Liver (tissue), 9 donors: ENCODE data around the gene CADM2. TPM values are rescaled to one million over a fixed set of nuclear protein-coding genes. Genes with fewer than 3 reads are reported as not detected.

Source experiments
- DNase-seq: peaks from one replicate; pipeline ENCODE4 v3.0.0-alpha.2; 2017; ENCODE audit warnings: low spot score
- H3K27ac ChIP-seq, 2 donors: one replicate each; pipeline ENCODE4 v1.7.0; 2013; ENCODE audit warnings: inconsistent platforms in 2 of 2, low read length in 2 of 2, control low read depth in 1 of 2, low read depth in 1 of 2, mild to moderate bottlenecking in 1 of 2
- H3K27me3 ChIP-seq, 4 donors: one replicate each; pipeline versions ENCODE4 v1.6.1 to v1.7.0; 2013; ENCODE audit warnings: low read length in 3 of 4, inconsistent platforms in 1 of 4, mild to moderate bottlenecking in 1 of 4, moderate library complexity in 1 of 4; ENCODE audit not compliant: control insufficient read depth in 4 of 4, insufficient read depth in 4 of 4
- H3K36me3 ChIP-seq, 4 donors: one replicate each; pipeline versions ENCODE4 v1.6.1 to v1.7.0; 2013; ENCODE audit warnings: low read length in 3 of 4, mild to moderate bottlenecking in 3 of 4, low read depth in 1 of 4, moderate library complexity in 1 of 4; ENCODE audit not compliant: control insufficient read depth in 4 of 4, insufficient read depth in 3 of 4
- H3K4me1 ChIP-seq, 4 donors: one replicate each; pipeline versions ENCODE4 v1.6.1 to v1.7.0; 2013; ENCODE audit warnings: low read length in 3 of 4, mild to moderate bottlenecking in 3 of 4, moderate library complexity in 1 of 4; ENCODE audit not compliant: control insufficient read depth in 4 of 4, insufficient read depth in 4 of 4
- H3K4me3 ChIP-seq, 3 donors: one replicate each; pipeline versions ENCODE4 v1.6.1 to v1.7.0; 2013; ENCODE audit warnings: low read length in 3 of 3, control low read depth in 1 of 3, low read depth in 1 of 3, mild to moderate bottlenecking in 1 of 3
- H3K9ac ChIP-seq, 2 donors: one replicate each; pipeline ENCODE4 v1.7.0; 2013; ENCODE audit warnings: low read length in 2 of 2, mild to moderate bottlenecking in 2 of 2, moderate library complexity in 2 of 2, control low read depth in 1 of 2, low read depth in 1 of 2
- H3K9me3 ChIP-seq, 4 donors: one replicate each; pipeline versions ENCODE4 v1.6.1 to v1.7.0; 2013; ENCODE audit warnings: low read length in 3 of 4; ENCODE audit not compliant: control insufficient read depth in 4 of 4
- ATF3 ChIP-seq: IDR thresholded peaks from 2 replicates; pipeline ENCODE4 v1.6.1; 2016; ENCODE audit warnings: antibody characterized with exemption
- CTCF ChIP-seq: fragments of 150-350 bp; IDR thresholded peaks from 2 replicates; pipeline ENCODE4 v1.5.1; 2017; ENCODE audit warnings: improper control_type of control experiment, low read depth, low read length; ENCODE audit not compliant: missing input control
- EGR1 ChIP-seq, 2 donors: IDR thresholded peaks; 2 replicates each; pipeline ENCODE4 v1.6.1; 2016 to 2018; ENCODE audit warnings: antibody characterized with exemption in 2 of 2, low read depth in 2 of 2
- FOXA1 ChIP-seq: IDR thresholded peaks from 2 replicates; pipeline ENCODE4 v1.6.1; 2016; ENCODE audit warnings: antibody characterized with exemption
- FOXA2 ChIP-seq: IDR thresholded peaks from 2 replicates; pipeline ENCODE4 v1.6.1; 2016; ENCODE audit warnings: antibody characterized with exemption
- GABPA ChIP-seq, 2 donors: IDR thresholded peaks in 1 of 2; conservative IDR thresholded peaks in 1 of 2; 2 replicates each; pipeline ENCODE4 v1.6.1; 2016; ENCODE audit warnings: antibody characterized with exemption in 2 of 2, mild to moderate bottlenecking in 1 of 2, moderate library complexity in 1 of 2
- HNF4A ChIP-seq, 2 donors: conservative IDR thresholded peaks; 2 replicates each; pipeline ENCODE4 v1.6.1; 2016; ENCODE audit warnings: antibody characterized with exemption in 2 of 2, mild to moderate bottlenecking in 2 of 2
- HNF4G ChIP-seq: IDR thresholded peaks from 2 replicates; pipeline ENCODE4 v1.6.1; 2016; ENCODE audit warnings: antibody characterized with exemption
- JUND ChIP-seq, 2 donors: IDR thresholded peaks; 2 replicates each; pipeline ENCODE4 v1.6.1; 2016; ENCODE audit warnings: antibody characterized with exemption in 2 of 2
- MAX ChIP-seq: IDR thresholded peaks from 2 replicates; pipeline ENCODE4 v1.6.1; 2016; ENCODE audit warnings: antibody characterized with exemption
- NR2F2 ChIP-seq: IDR thresholded peaks from 2 replicates; pipeline ENCODE4 v1.6.1; 2016; ENCODE audit warnings: antibody characterized with exemption
- RAD21 ChIP-seq, 2 donors: IDR thresholded peaks; 2 replicates each; pipeline ENCODE4 v1.6.1; 2016; ENCODE audit warnings: antibody characterized with exemption in 2 of 2, mild to moderate bottlenecking in 2 of 2
- REST ChIP-seq: IDR thresholded peaks from 2 replicates; pipeline ENCODE4 v1.6.1; 2016; ENCODE audit warnings: antibody characterized with exemption, mild to moderate bottlenecking
- RXRA ChIP-seq, 2 donors: IDR thresholded peaks; 2 replicates each; pipeline ENCODE4 v1.6.1; 2017 to 2018; ENCODE audit warnings: antibody characterized with exemption in 2 of 2, mild to moderate bottlenecking in 1 of 2
- TAF1 ChIP-seq: conservative IDR thresholded peaks from 2 replicates; pipeline ENCODE4 v1.6.1; 2016; ENCODE audit warnings: antibody characterized with exemption, mild to moderate bottlenecking
- ZBTB33 ChIP-seq: IDR thresholded peaks from 2 replicates; pipeline ENCODE4 v1.6.1; 2016; ENCODE audit warnings: antibody characterized with exemption
- WGBS: extraction: QIAGEN DNeasy Blood & Tissue Kit; methylation state at CpG from one replicate; pipeline ENCODE4 v1.1.7; 2013; 5-methylcytosine and 5-hydroxymethylcytosine counted together
- polyA plus RNA-seq, 2 donors: library from polyadenylated mRNA; stranded (reverse) in 1 of 2; unstranded in 1 of 2; fragments of 200-250 nt in 1 of 2; fragments of >200 nt in 1 of 2; fragmentation: Nextera tagmentation in 1 of 2; extraction: Ambion mirVana in 1 of 2; gene quantifications; one replicate each; pipeline versions ENCODE4 v1.2.1 to v1.2.3, GENCODE V29; 2013 to 2015
- total RNA-seq, 2 donors: library from RNA; depleted of rRNA; stranded (reverse); fragments of >200 nt; gene quantifications; one replicate each; pipeline ENCODE4 v1.2.3, GENCODE V29; 2014
- donor health status: healthy.
- donor health status: healthy.
- donor health status: healthy.
- donor health status: healthy.
- donor health status: healthy.

The CADM2 gene
- total and polyA plus RNA-seq, 4 donors: 0.35 to 0.92 (median 0.51) TPM

GRCh38 chr3:85725809-85726208 lies 767.0 kb downstream of the CADM2 start (continued):
- TF ChIP-seq GABPA (IDR thresholded peaks at IDR 0.05 in 1 of 2, conservative IDR thresholded peaks at IDR 0.05 in 1 of 2) (no peak), REST (no peak), NR2F2 (no peak)

GRCh38 chr3:85726241-85726640 lies 767.5 kb downstream of the CADM2 start:
- Histone ChIP-seq H3K9ac (no peak overlapping the region), H3K9me3 (no peaks in the 10 kb centered on the region), H3K27ac (no peak overlapping the region), H3K36me3 (no peaks in the 10 kb centered on the region), H3K4me3 (no peak overlapping the region), H3K4me1 (no peaks in the 10 kb centered on the region), H3K27me3 (no peaks in the 10 kb centered on the region)
- WGBS: 56% methylated on average over 2 of the region's 2 CpGs
- TF ChIP-seq HNF4G (no peak), NR2F2 (no peak), EGR1 (IDR thresholded peaks at IDR 0.05; ENCODE audit: low read depth in 2 of 2) (no peak), RXRA (IDR thresholded peaks at IDR 0.05) (no peak)
- DNase-seq: no peak

GRCh38 chr3:85737846-85738245 lies 779.1 kb downstream of the CADM2 start:
- Histone ChIP-seq H3K27me3 (no peaks in the 10 kb centered on the region), H3K36me3 (no peaks in the 10 kb centered on the region), H3K9me3 (no peaks in the 10 kb centered on the region), H3K4me1 (no peaks in the 10 kb centered on the region), H3K4me3 (no peak overlapping the region), H3K9ac (no peak overlapping the region), H3K27ac (no peak overlapping the region)
- TF ChIP-seq MAX: no peak
- no peak for TF ChIP-seq HNF4G
- TF ChIP-seq FOXA1: no peak
- TF ChIP-seq GABPA (IDR thresholded peaks at IDR 0.05 in 1 of 2, conservative IDR thresholded peaks at IDR 0.05 in 1 of 2): no peak
- no peak for TF ChIP-seq ATF3
- no peak for TF ChIP-seq HNF4A (conservative IDR thresholded peaks at IDR 0.05)
- TF ChIP-seq FOXA2: no peak
- no peak for TF ChIP-seq NR2F2
- TF ChIP-seq TAF1: no peak
- TF ChIP-seq EGR1 (IDR thresholded peaks at IDR 0.05; ENCODE audit: low read depth in 2 of 2): no peak
- no peak for TF ChIP-seq JUND (IDR thresholded peaks at IDR 0.05)
- TF ChIP-seq ZBTB33: no peak
- TF ChIP-seq RAD21 (IDR thresholded peaks at IDR 0.05): no peak
- no peak for TF ChIP-seq CTCF
- TF ChIP-seq RXRA (IDR thresholded peaks at IDR 0.05): no peak
- TF ChIP-seq REST: no peak
- 47% methylated on average over 3 of the region's 3 CpGs for WGBS
- DNase-seq: no peak
